Nephron progenitor cell (in vitro differentiated cells): Measurements from ENCODE around the gene CDK5.

ENCODE experiments used
- DNase-seq: peaks from one replicate; pipeline ENCODE4 v3.0.0; 2021
- H3K27ac Mint-ChIP-seq: 2 replicates; pipeline ENCODE4 v1.8.0; 2021; ENCODE audit warnings: mild to moderate bottlenecking, moderate library complexity, mixed read lengths
- H3K27me3 Mint-ChIP-seq: 2 replicates; pipeline ENCODE4 v1.8.0; 2021; ENCODE audit warnings: mild to moderate bottlenecking, low read depth, mixed read lengths; ENCODE audit not compliant: poor library complexity
- H3K36me3 Mint-ChIP-seq: 2 replicates; pipeline ENCODE4 v1.8.0; 2021; ENCODE audit warnings: low read depth, mixed read lengths
- H3K4me1 Mint-ChIP-seq: 2 replicates; pipeline ENCODE4 v1.8.0; 2021; ENCODE audit warnings: mixed read lengths
- H3K4me3 Mint-ChIP-seq: 2 replicates; pipeline ENCODE4 v1.8.0; 2021; ENCODE audit warnings: mild to moderate bottlenecking, moderate library complexity, mixed read lengths
- H3K9me3 Mint-ChIP-seq: 2 replicates; pipeline ENCODE4 v1.8.0; 2021; ENCODE audit warnings: mild to moderate bottlenecking, moderate library complexity, mixed read lengths
- CTCF ChIP-seq: fragments of 200-600 bp; sonication (generic); IDR thresholded peaks from 2 replicates; pipeline ENCODE4 v1.5.0; 2021; ENCODE audit warnings: antibody characterized with exemption

CDK5 gene

GRCh38 chr7:151008143-151008510 lies 49.6 kb downstream of the CDK5 start:
- DNase-seq = no peak
- no peak overlapping the region for H3K27ac Mint-ChIP-seq
- no peaks in the 10 kb centered on the region for H3K36me3 Mint-ChIP-seq
- no peak for TF ChIP-seq CTCF
- H3K4me3 Mint-ChIP-seq = no peak overlapping the region
- no peaks in the 10 kb centered on the region for H3K9me3 Mint-ChIP-seq
- peaks cover 15% of the 10 kb centered on the region for H3K27me3 Mint-ChIP-seq
- peaks cover 57% of the 10 kb centered on the region for H3K4me1 Mint-ChIP-seq

- H3K27ac Mint-ChIP-seq = peak overlapping the region; percentile 87
- H3K9me3 Mint-ChIP-seq = no peaks in the 10 kb centered on the region
- H3K4me1 Mint-ChIP-seq = peaks cover 51% of the 10 kb centered on the region
- no peak for DNase-seq
- no peaks in the 10 kb centered on the region for H3K36me3 Mint-ChIP-seq
- H3K4me3 Mint-ChIP-seq = no peak overlapping the region
- H3K27me3 Mint-ChIP-seq = peaks cover 15% of the 10 kb centered on the region
- TF ChIP-seq CTCF = no peak
Observed at GRCh38 chr7:151007469-151007898, 50.2 kb downstream of the CDK5 start.

GRCh38 chr7:151006590-151007300 lies 51.0 kb downstream of the CDK5 start:
- Mint-ChIP-seq H3K4me3 (no peak overlapping the region), H3K27me3 (peaks cover 10% of the 10 kb centered on the region), H3K36me3 (no peaks in the 10 kb centered on the region), H3K9me3 (no peaks in the 10 kb centered on the region), H3K27ac (no peak overlapping the region), H3K4me1 (peaks cover 44% of the 10 kb centered on the region)
- no peak for DNase-seq
- TF ChIP-seq CTCF = no peak

- Mint-ChIP-seq H3K4me3 (no peak overlapping the region), H3K4me1 (peaks cover 37% of the 10 kb centered on the region), H3K27me3 (peaks cover 9% of the 10 kb centered on the region), H3K9me3 (no peaks in the 10 kb centered on the region), H3K27ac (no peak overlapping the region), H3K36me3 (no peaks in the 10 kb centered on the region)
- TF ChIP-seq CTCF = no peak
- no peak for DNase-seq
Observed at GRCh38 chr7:151005566-151005965, 52.1 kb downstream of the CDK5 start.
